ENCODE measurements around the gene PRSS38. TPM values are rescaled to one million over a fixed set of nuclear protein-coding genes. Genes with fewer than 3 reads are reported as not detected.

PRSS38 gene
- total and polyA plus RNA-seq, 10 of the 15 experiments (the other 5 are each of a cell fraction or from before 2014, with no cell fraction given) = not detected

DNA sequence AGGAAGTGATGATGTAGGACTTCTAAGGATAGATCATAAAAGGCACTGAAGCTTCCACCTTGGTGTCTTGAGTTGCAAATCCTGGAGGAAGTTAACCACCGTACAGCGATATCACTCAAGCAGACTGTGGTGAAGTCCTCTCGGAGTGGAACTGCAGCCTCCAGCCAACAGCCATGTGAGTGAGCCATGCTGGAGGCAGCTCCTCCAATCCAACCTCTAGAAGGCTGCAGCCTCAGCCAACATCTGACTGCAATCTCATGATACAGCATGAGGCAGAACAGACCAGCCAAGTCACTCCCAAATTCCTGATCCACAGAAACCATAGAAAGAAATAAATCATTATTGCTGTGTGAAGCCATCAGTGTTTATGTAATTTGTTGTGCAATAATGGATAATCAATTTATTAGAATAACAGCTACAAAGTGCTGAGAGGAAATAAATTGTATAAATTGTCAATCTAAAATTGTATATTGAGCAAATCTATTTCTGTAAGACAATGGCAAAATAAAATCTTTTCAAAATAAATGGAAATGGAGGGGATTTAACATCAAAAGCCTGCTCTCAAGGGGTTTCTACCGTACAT is 65.0 kb downstream of the PRSS38 start:
- ChIA-PET POLR2A (no interaction called here), CTCF (no interaction called here), SMC1A (ENCODE audit: uncharacterized antibody, unreplicated experiment) (no interaction called here), RAD21 (ENCODE audit: unreplicated experiment) (no interaction called here)
- Histone ChIP-seq H3K9me3 (replicated peaks; ENCODE audit: control insufficient read depth, insufficient read depth, low read length) (no peaks in the 10 kb centered on the region), H3K79me2 (ENCODE audit: control insufficient read depth, insufficient read depth, low read length) (no peaks in the 10 kb centered on the region), H3K36me3 (ENCODE audit: control insufficient read depth in 2 of 2, insufficient read depth in 2 of 2, low read length in 1 of 2) (no peaks in the 10 kb centered on the region), H3K9ac (ENCODE audit: control insufficient read depth, insufficient read depth, low read length) (no peak overlapping the region), H4K20me1 (ENCODE audit: control insufficient read depth, insufficient read depth) (no peaks in the 10 kb centered on the region), H3K4me3 (no peak overlapping the region), H3K27ac (ENCODE audit: control insufficient read depth, insufficient read depth) (no peak overlapping the region), H3K4me1 (ENCODE audit: control insufficient read depth, insufficient read depth, low read length) (no peaks in the 10 kb centered on the region), H2AFZ (ENCODE audit: control insufficient read depth, low read depth, low read length) (no peak overlapping the region), H3K4me2 (ENCODE audit: control insufficient read depth, insufficient read depth) (no peak overlapping the region), H3K27me3 (replicated peaks in 1 of 2; ENCODE audit: control insufficient read depth in 2 of 2, insufficient read depth in 2 of 2, low read length in 1 of 2) (no peaks in the 10 kb centered on the region)
- 50% methylated on average over 4 of the region's 4 CpGs for WGBS (ENCODE audit: insufficient coverage, insufficient replicate concordance, low lambda C conversion rate, missing lambda C conversion rate)
- intact Hi-C loops (cut with micrococcal nuclease; ENCODE audit: unreplicated experiment) = no loop called here
- FAIRE-seq (no peak), ATAC-seq (no peak), DNase-seq (ENCODE audit: low read depth, low spot score) (no peak)
- in situ Hi-C loops (cut with MboI) = no loop called here
- BruUV-seq (replicated peaks) = no TSS peak
- TF ChIP-seq, protein P1, sequence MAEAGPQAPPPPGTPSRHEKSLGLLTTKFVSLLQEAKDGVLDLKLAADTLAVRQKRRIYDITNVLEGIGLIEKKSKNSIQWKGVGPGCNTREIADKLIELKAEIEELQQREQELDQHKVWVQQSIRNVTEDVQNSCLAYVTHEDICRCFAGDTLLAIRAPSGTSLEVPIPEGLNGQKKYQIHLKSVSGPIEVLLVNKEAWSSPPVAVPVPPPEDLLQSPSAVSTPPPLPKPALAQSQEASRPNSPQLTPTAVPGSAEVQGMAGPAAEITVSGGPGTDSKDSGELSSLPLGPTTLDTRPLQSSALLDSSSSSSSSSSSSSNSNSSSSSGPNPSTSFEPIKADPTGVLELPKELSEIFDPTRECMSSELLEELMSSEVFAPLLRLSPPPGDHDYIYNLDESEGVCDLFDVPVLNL (IDR thresholded peaks at IDR 0.05; ENCODE audit: low read depth, low read length) = no peak

DNA sequence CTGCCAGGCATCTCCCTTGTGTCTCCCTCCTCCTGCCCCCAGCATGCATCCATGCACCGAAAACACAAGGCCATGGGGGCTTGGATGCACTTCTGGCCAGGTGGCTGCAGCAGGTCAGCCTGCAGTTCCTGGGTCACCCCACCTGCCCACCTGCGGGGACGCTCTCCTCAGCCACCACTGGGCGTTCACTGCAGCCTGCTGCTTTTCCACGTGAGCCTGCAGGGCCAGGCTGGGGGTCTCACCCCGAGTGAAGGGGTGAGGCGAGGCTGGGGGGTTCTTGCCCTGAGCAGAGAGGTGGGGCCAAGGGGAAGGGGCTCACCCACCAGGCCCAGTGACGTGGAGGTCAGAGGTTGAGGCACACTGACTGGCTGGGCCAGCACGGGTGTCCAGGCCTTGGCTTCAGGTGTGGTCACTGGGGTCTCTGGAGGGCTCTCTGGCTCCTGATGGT is 67.6 kb downstream of the PRSS38 start:
- Histone ChIP-seq H4K20me1 (ENCODE audit: control insufficient read depth, insufficient read depth) (no peaks in the 10 kb centered on the region), H3K4me3 (no peak overlapping the region), H3K27ac (ENCODE audit: control insufficient read depth, insufficient read depth) (no peak overlapping the region), H3K4me1 (ENCODE audit: control insufficient read depth, insufficient read depth, low read length) (no peaks in the 10 kb centered on the region), H3K9ac (ENCODE audit: control insufficient read depth, insufficient read depth, low read length) (no peak overlapping the region), H3K79me2 (ENCODE audit: control insufficient read depth, insufficient read depth, low read length) (no peaks in the 10 kb centered on the region), H3K9me3 (replicated peaks; ENCODE audit: control insufficient read depth, insufficient read depth, low read length) (no peaks in the 10 kb centered on the region), H2AFZ (ENCODE audit: control insufficient read depth, low read depth, low read length) (no peak overlapping the region), H3K4me2 (ENCODE audit: control insufficient read depth, insufficient read depth) (no peak overlapping the region), H3K36me3 (ENCODE audit: control insufficient read depth in 2 of 2, insufficient read depth in 2 of 2, low read length in 1 of 2) (no peaks in the 10 kb centered on the region), H3K27me3 (replicated peaks in 1 of 2; ENCODE audit: control insufficient read depth in 2 of 2, insufficient read depth in 2 of 2, low read length in 1 of 2) (no peaks in the 10 kb centered on the region)
- ChIA-PET CTCF (interaction anchor here (1.0 kb wide), 1 partner anchor 20 kb away, joined by 3 read pairs; no protein-coding TSS in a partner anchor), SMC1A (ENCODE audit: uncharacterized antibody, unreplicated experiment) (no interaction called here), RAD21 (ENCODE audit: unreplicated experiment) (no interaction called here), POLR2A (no interaction called here)
- DNase-seq (ENCODE audit: low read depth, low spot score) (no peak), FAIRE-seq (no peak), ATAC-seq (no peak)
- BruUV-seq (replicated peaks) = no TSS peak
- TF ChIP-seq FOXM1 (IDR thresholded peaks at IDR 0.05; ENCODE audit: low read depth, low read length) (no peak), JUNB (IDR thresholded peaks at IDR 0.05) (no peak)
- TF ChIP-seq, protein P2, sequence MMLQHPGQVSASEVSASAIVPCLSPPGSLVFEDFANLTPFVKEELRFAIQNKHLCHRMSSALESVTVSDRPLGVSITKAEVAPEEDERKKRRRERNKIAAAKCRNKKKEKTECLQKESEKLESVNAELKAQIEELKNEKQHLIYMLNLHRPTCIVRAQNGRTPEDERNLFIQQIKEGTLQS (IDR thresholded peaks at IDR 0.05; ENCODE audit: borderline replicate concordance, extremely low read depth, low read depth, low read length) = no peak
- WGBS (ENCODE audit: insufficient coverage, insufficient replicate concordance, low lambda C conversion rate, missing lambda C conversion rate) = 16% methylated on average over 9 of the region's 9 CpGs
- intact Hi-C loops (cut with micrococcal nuclease; ENCODE audit: unreplicated experiment) (no loop called here), in situ Hi-C loops (cut with MboI) (no loop called here)

Data from GM12878 (cell line).